Hematopoietic multipotent progenitor cell treated with erythropoietin and hydrocortisone succinate and interleukin-3 and kit ligand, for 4 days (in vitro differentiated cells): ENCODE measurements around the gene NOX5.
"Not testable (repeated sequence)": the region's sequence is repeated elsewhere in the genome, so short reads cannot be mapped to it uniquely, and the experiment has no call there.

ENCODE experiments used
- DNase-seq: peaks from one replicate; pipeline ENCODE4 v3.0.0-alpha.2; 2015

The NOX5 gene

GRCh38 chr15:69014454-69014853, at the start of gene NOX5:
TSS of gene NOX5 (plus strand) at chr15:69014695. CDS start at chr15:69014736, 41 bp downstream.
- DNase-seq, result no peak

GRCh38 chr15:68966996-68967395, 47.5 kb upstream of the NOX5 start:
- DNase-seq, result no peak

- DNase-seq, result no peak
These were observed 46.5 kb upstream of the NOX5 start for GRCh38 chr15:68967948-68968347.

- DNase-seq, result no peak
These were observed 45.2 kb upstream of the NOX5 start for GRCh38 chr15:68969298-68969697.

- DNase-seq, result peak; percentile 74
These were observed 42.1 kb upstream of the NOX5 start for GRCh38 chr15:68972201-68973065.

- DNase-seq, result not testable (repeated sequence)
These were observed 38.8 kb upstream of the NOX5 start for GRCh38 chr15:68975651-68976160.

- not testable (repeated sequence) for DNase-seq
These were observed 37.1 kb upstream of the NOX5 start for GRCh38 chr15:68977426-68977825.

GRCh38 chr15:68979006-68979405, 35.5 kb upstream of the NOX5 start:
- no peak for DNase-seq

- DNase-seq, result no peak
These were observed 34.7 kb upstream of the NOX5 start for GRCh38 chr15:68979816-68980215.

- no peak for DNase-seq
These were observed 33.7 kb upstream of the NOX5 start for GRCh38 chr15:68980786-68981185.

GRCh38 chr15:68981941-68982340, 32.6 kb upstream of the NOX5 start:
- DNase-seq, result no peak

GRCh38 chr15:68982976-68983563, 31.4 kb upstream of the NOX5 start:
- peak; percentile 40 for DNase-seq

- DNase-seq, result peak; percentile 84
These were observed 30.5 kb upstream of the NOX5 start for GRCh38 chr15:68983961-68984481.

GRCh38 chr15:68984586-68984985, 29.9 kb upstream of the NOX5 start:
- DNase-seq, result no peak

- no peak for DNase-seq
These were observed 29.1 kb upstream of the NOX5 start for GRCh38 chr15:68985361-68985891.

GRCh38 chr15:68986322-68986721, 28.2 kb upstream of the NOX5 start:
- no peak for DNase-seq

- no peak for DNase-seq
These were observed 27.4 kb upstream of the NOX5 start for GRCh38 chr15:68987120-68987519.

GRCh38 chr15:68987676-68988075, 26.8 kb upstream of the NOX5 start:
- no peak for DNase-seq

GRCh38 chr15:68989541-68990230, 24.8 kb upstream of the NOX5 start:
- DNase-seq, result no peak

- DNase-seq, result peak; percentile 37
These were observed 24.1 kb upstream of the NOX5 start for GRCh38 chr15:68990231-68990991.

- DNase-seq, result no peak
These were observed 23.4 kb upstream of the NOX5 start for GRCh38 chr15:68990992-68991500.

- DNase-seq, result peak; percentile 97
These were observed 22.8 kb upstream of the NOX5 start for GRCh38 chr15:68991723-68992122.
